ENCODE measurements around the gene ARHGEF5.

The ARHGEF5 gene

DNA sequence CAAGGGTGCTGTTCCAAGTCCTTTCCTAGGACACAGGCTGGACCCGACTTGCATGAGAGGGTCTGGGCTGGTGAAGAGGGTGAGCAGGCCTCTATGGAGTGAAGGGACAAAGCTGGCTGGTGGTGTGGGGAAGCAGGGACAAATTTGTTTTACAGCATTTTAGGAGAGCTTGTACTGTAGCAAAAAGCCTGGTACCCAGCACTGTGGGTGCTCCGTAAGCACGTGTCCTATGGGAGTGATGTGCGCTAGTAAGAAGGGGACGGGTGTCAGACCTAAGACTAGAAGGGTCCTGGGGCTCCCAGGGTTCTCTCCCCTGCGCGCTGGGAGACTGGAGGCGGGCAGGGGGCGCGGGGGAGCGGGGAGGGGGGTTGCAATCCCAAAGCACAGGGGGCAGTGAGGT is 47.9 kb downstream of the ARHGEF5 start:
- no peak for DNase-seq (ENCODE audit: low read depth)
- H3K4me3 ChIP-seq (ENCODE audit: low read depth, low read length), result no peak overlapping the region
- TF ChIP-seq, protein P1, sequence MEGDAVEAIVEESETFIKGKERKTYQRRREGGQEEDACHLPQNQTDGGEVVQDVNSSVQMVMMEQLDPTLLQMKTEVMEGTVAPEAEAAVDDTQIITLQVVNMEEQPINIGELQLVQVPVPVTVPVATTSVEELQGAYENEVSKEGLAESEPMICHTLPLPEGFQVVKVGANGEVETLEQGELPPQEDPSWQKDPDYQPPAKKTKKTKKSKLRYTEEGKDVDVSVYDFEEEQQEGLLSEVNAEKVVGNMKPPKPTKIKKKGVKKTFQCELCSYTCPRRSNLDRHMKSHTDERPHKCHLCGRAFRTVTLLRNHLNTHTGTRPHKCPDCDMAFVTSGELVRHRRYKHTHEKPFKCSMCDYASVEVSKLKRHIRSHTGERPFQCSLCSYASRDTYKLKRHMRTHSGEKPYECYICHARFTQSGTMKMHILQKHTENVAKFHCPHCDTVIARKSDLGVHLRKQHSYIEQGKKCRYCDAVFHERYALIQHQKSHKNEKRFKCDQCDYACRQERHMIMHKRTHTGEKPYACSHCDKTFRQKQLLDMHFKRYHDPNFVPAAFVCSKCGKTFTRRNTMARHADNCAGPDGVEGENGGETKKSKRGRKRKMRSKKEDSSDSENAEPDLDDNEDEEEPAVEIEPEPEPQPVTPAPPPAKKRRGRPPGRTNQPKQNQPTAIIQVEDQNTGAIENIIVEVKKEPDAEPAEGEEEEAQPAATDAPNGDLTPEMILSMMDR (IDR thresholded peaks at IDR 0.05; ENCODE audit: insufficient read depth, low read depth, low read length, missing control alignments), result no peak

DNA sequence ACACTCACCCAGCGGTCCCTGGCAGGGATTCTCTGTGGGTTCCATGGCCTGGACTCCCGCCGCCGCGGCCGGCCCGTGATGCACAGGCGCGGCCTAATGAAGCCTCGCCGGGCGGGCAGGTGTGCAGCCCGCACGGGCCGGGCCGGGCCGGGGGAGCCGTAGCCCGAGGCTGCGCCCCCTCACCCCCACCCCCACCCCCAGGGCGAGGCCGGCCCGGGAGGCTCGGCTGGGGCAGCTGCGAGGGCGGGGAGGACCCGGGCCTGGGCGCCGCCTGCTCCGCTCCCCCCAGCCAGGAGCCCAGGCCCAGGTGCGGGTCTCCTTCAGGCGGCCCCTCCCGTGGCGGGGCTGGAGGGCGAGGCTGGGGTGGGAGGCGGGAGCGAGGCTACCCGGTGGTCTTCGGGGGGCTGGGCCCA is 48.5 kb downstream of the ARHGEF5 start, which contains the start of gene NOBOX:
NOBOX (minus strand) TSS at position 45 of the 413 bp plus-strand sequence.
- TF ChIP-seq, protein P1 (IDR thresholded peaks at IDR 0.05; ENCODE audit: insufficient read depth, low read depth, low read length, missing control alignments), result no peak
- no peak for DNase-seq (ENCODE audit: low read depth)
- no peak within 1 kb of the TSS for H3K4me3 ChIP-seq (ENCODE audit: low read depth, low read length)

DNA sequence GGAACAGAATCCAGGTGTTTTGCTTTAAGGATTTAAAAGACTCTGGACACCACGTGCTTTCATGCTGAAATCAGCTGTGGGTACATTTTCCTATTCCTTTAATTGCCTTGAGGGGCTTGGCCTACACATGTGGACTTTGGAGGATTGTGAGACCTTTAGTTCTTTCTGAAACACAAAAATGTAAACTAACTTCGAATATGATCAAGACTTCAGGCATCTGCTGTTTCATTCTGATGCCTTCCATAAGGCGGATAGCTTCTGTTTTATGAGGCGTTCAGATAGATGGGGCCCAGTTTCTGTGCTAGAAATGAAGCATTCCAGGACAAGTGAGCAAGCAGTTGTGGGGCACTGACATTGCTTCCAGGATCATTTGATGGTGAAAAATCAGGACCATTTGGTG is 49.7 kb downstream of the ARHGEF5 start:
- TF ChIP-seq, protein P1 (IDR thresholded peaks at IDR 0.05; ENCODE audit: insufficient read depth, low read depth, low read length, missing control alignments), result no peak
- H3K4me3 ChIP-seq (ENCODE audit: low read depth, low read length), result no peak overlapping the region
- DNase-seq (ENCODE audit: low read depth), result no peak

DNA sequence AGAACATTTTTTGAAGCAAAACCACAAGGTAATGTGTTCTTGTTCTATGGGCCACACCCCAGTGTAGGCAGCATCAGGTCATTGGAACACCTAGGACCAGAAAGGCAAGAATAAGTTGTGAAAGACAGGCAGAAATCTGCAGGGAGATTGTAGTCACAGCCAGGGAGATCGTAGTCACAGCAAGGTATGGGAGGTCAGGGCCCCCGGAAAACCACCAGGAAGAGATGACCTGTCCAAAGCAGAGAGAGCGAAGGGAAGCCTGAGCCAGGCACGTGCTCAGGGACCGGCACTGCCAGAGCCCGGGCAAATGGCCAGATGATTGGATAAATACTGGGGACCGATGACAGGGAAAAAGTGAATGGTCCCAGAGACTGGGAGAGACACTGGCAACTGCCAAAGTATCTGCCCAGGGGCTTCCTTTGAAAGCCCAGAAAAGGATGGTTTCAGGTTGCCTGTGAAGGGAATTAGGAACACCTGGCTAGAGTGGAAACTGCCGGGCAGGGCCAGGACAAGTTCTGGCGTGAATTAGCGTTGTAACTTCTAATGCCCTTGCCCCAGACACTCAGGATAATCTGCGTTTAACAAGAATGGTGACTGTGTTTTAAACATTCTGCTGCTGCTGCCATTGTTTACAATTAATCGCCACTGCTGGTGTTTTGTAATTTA is 52.2 kb downstream of the ARHGEF5 start:
- TF ChIP-seq, protein P1 (IDR thresholded peaks at IDR 0.05; ENCODE audit: insufficient read depth, low read depth, low read length, missing control alignments), result no peak
- DNase-seq (ENCODE audit: low read depth), result no peak
- no peak overlapping the region for H3K4me3 ChIP-seq (ENCODE audit: low read depth, low read length)

DNA sequence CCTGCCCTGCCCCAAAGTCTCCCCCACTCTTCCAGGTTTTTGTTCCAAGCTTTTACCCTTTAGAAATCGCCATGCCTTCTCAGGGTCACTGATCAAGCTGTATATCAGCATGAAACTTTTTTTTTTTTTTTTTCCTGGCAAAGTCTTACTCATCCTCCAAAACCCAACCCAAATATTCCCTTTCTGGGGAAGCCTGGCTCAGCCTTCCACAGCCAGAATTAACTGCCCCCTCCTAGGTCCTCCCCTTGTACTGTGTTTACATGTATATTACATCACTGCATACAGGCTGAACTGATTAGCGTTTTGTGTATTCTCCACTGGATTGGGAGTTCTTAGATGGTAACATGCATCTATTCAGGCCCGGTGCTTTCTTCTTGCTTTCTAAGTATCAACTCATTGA is 52.9 kb downstream of the ARHGEF5 start:
- TF ChIP-seq, protein P1 (IDR thresholded peaks at IDR 0.05; ENCODE audit: insufficient read depth, low read depth, low read length, missing control alignments), result no peak
- DNase-seq (ENCODE audit: low read depth), result no peak
- no peak overlapping the region for H3K4me3 ChIP-seq (ENCODE audit: low read depth, low read length)

DNA sequence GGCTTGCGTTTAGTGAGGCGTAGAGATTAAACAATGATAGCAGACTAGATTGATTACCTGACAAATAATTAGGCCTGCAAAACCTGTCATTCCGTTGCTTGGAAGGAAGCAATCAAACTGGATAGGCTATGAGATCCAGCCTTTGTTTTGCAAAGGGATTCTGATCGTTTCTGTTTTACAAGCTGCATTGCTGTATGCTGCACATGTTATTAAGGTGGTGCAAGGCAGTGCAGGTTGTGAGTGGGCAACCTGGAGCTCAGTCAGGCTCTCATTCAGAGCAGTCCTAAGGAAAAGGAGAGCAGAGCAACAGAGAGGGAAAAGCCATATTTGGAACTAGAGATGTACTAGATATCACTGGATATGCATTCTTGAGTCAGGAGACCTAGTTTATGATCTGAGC is 55.2 kb downstream of the ARHGEF5 start:
- TF ChIP-seq, protein P1 (IDR thresholded peaks at IDR 0.05; ENCODE audit: insufficient read depth, low read depth, low read length, missing control alignments), result no peak
- no peak overlapping the region for H3K4me3 ChIP-seq (ENCODE audit: low read depth, low read length)
- DNase-seq (ENCODE audit: low read depth), result no peak

DNA sequence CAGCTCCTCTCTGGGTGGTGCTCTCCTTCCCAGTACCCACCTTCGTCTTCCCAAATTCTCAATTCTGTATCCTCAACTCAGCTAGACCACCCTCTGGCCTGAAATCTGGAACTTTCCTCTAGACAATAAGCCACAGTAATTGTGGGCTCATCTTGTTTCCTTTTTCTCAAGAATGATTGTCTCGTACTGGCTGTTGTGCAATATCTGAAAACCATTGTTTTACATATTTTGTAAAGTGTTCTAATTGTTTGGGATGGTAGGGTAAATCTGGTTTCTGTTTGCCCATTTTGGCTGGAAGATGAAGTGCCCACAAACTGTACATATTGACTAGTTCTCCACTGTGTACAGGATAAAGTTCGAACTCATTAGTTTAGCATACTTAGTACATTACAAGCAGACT is 59.6 kb downstream of the ARHGEF5 start:
- no peak overlapping the region for H3K4me3 ChIP-seq (ENCODE audit: low read depth, low read length)
- TF ChIP-seq, protein P1 (IDR thresholded peaks at IDR 0.05; ENCODE audit: insufficient read depth, low read depth, low read length, missing control alignments), result no peak
- no peak for DNase-seq (ENCODE audit: low read depth)

All from GM12865 (cell line).